Neural cell (in vitro differentiated cells): Measurements from ENCODE around the gene RTP5. TPM values are rescaled to one million over a fixed set of nuclear protein-coding genes. Genes with fewer than 3 reads are reported as not detected.

Experiments used
- H2AFZ ChIP-seq: fragments of 200-600, 300-800 bp; sonication (generic), shearing (Covaris generic); 2 replicates; pipeline ENCODE4 v1.6.0; 2014; ENCODE audit warnings: low read depth, mild to moderate bottlenecking, antibody characterized with exemption, low read length, moderate library complexity
- H3F3A ChIP-seq: fragments of 200-600 bp; shearing (Covaris generic); 2 replicates; pipeline ENCODE4 v1.6.1; 2016; ENCODE audit warnings: mild to moderate bottlenecking, moderate library complexity, mixed read lengths, antibody characterized with exemption, low read length; ENCODE audit not compliant: insufficient read depth, poor library complexity, severe bottlenecking
- H3K27ac ChIP-seq: fragments of 200-600, 300-800 bp; sonication (generic), shearing (Covaris generic); 2 replicates; pipeline ENCODE4 v1.5.1; 2014; ENCODE audit warnings: mild to moderate bottlenecking, low read length, moderate library complexity
- H3K27me3 ChIP-seq: fragments of 300-800, 200-600 bp; sonication (generic), shearing (Covaris generic); 2 replicates; pipeline ENCODE4 v1.6.0; 2014; ENCODE audit warnings: mild to moderate bottlenecking, low read depth, low read length, moderate library complexity; ENCODE audit not compliant: insufficient read depth
- H3K36me3 ChIP-seq: fragments of 300-800, 200-600 bp; sonication (generic), shearing (Covaris generic); 2 replicates; pipeline ENCODE4 v1.5.1; 2014; ENCODE audit warnings: mild to moderate bottlenecking, antibody characterized with exemption, low read length, moderate library complexity; ENCODE audit not compliant: insufficient read depth
- H3K4me2 ChIP-seq: fragments of 300-800, 200-600 bp; sonication (generic), shearing (Covaris generic); 2 replicates; pipeline ENCODE4 v1.6.0; 2014; ENCODE audit warnings: mild to moderate bottlenecking, low read length
- H3K4me3 ChIP-seq: fragments of 300-800, 200-600 bp; sonication (generic), shearing (Covaris generic); 2 replicates; pipeline ENCODE4 v1.5.1; 2014; ENCODE audit warnings: mild to moderate bottlenecking, low read length, moderate library complexity
- H3K79me2 ChIP-seq: fragments of 200-600 bp; shearing (Covaris generic); replicated peaks from 2 replicates; pipeline ENCODE4 v1.6.0; 2014; ENCODE audit warnings: mild to moderate bottlenecking, low read length, moderate library complexity; ENCODE audit not compliant: insufficient read depth
- H3K9ac ChIP-seq: fragments of 300-800, 200-600 bp; sonication (generic), shearing (Covaris generic); 2 replicates; pipeline ENCODE4 v1.6.1; 2016; ENCODE audit warnings: mild to moderate bottlenecking, low read length, mixed read lengths
- H3K9me2 ChIP-seq: fragments of 200-600 bp; shearing (Covaris generic); 2 replicates; pipeline ENCODE4 v1.6.1; 2016; ENCODE audit warnings: mild to moderate bottlenecking, low read length, mixed read lengths; ENCODE audit not compliant: insufficient read depth
- H3K9me3 ChIP-seq: fragments of 200-600, 300-800 bp; sonication (generic), shearing (Covaris generic); 2 replicates; pipeline ENCODE4 v1.6.1; 2016; ENCODE audit warnings: mild to moderate bottlenecking, mixed run types, low read length, moderate library complexity, mixed read lengths
- H4K20me1 ChIP-seq: fragments of 200-600 bp; shearing (Covaris generic); 2 replicates; pipeline ENCODE4 v1.6.1; 2016; ENCODE audit warnings: mild to moderate bottlenecking, mixed run types; ENCODE audit not compliant: insufficient read depth
- CTCF ChIP-seq: fragments of 450-650 bp; IDR thresholded peaks from 2 replicates; pipeline ENCODE4 v1.5.1; 2014; ENCODE audit warnings: antibody characterized with exemption, mild to moderate bottlenecking, moderate library complexity; ENCODE audit not compliant: poor library complexity, severe bottlenecking
- EP300 ChIP-seq: fragments of 450-650 bp; conservative IDR thresholded peaks from 2 replicates; pipeline ENCODE4 v1.6.1; 2014; ENCODE audit warnings: antibody characterized with exemption, mild to moderate bottlenecking, moderate library complexity; ENCODE audit not compliant: poor library complexity, severe bottlenecking
- EZH2 ChIP-seq: fragments of 200-600, 300-800 bp; shearing (Covaris generic), sonication (generic); IDR thresholded peaks from 2 replicates; pipeline ENCODE4 v1.6.1; 2014; ENCODE audit warnings: antibody characterized with exemption, low read length, borderline replicate concordance, mild to moderate bottlenecking; ENCODE audit not compliant: insufficient read depth, poor library complexity, severe bottlenecking
- MXI1 ChIP-seq: fragments of 450-650 bp; conservative IDR thresholded peaks from 2 replicates; pipeline ENCODE4 v1.6.1; 2014; ENCODE audit warnings: antibody characterized with exemption, mild to moderate bottlenecking; ENCODE audit not compliant: poor library complexity, severe bottlenecking
- POLR2AphosphoS5 ChIP-seq: IDR thresholded peaks from 2 replicates; pipeline ENCODE4 v1.6.1; 2012
- RAD21 ChIP-seq: fragments of 450-650 bp; conservative IDR thresholded peaks from 2 replicates; pipeline ENCODE4 v1.6.1; 2014; ENCODE audit warnings: antibody characterized with exemption, mild to moderate bottlenecking, moderate library complexity
- REST ChIP-seq: IDR thresholded peaks from 2 replicates; pipeline ENCODE4 v1.6.1; 2012; ENCODE audit warnings: borderline replicate concordance
- SMC3 ChIP-seq: fragments of 450-650 bp; conservative IDR thresholded peaks from 2 replicates; pipeline ENCODE4 v1.6.1; 2014; ENCODE audit warnings: antibody characterized with exemption, mild to moderate bottlenecking, moderate library complexity; ENCODE audit not compliant: poor library complexity
- TAF1 ChIP-seq: IDR thresholded peaks from 2 replicates; pipeline ENCODE4 v1.6.1; 2012; ENCODE audit warnings: low read depth
- polyA plus RNA-seq: library from polyadenylated mRNA; depleted of rRNA; stranded (reverse); fragments of >200 nt; gene quantifications from 2 replicates; pipeline ENCODE4 v1.2.3, GENCODE V29; 2014

The RTP5 gene
- polyA plus RNA-seq, 1 donor from 2014 or later, result 1.8 TPM

GRCh38 chr2:241885946-241886643 lies 16.6 kb downstream of the RTP5 start:
- peak overlapping the region; percentile 26 for H3K9ac ChIP-seq
- H3K9me2 ChIP-seq, result no peaks in the 10 kb centered on the region
- no peaks in the 10 kb centered on the region for H3F3A ChIP-seq
- peak overlapping the region; percentile 36 for H3K4me3 ChIP-seq
- no peaks in the 10 kb centered on the region for H4K20me1 ChIP-seq
- no peaks in the 10 kb centered on the region for H3K36me3 ChIP-seq
- no peaks in the 10 kb centered on the region for H3K79me2 ChIP-seq
- H3K4me2 ChIP-seq, result no peak overlapping the region
- no peaks in the 10 kb centered on the region for H3K9me3 ChIP-seq
- peak overlapping the region; percentile 40 for H3K27ac ChIP-seq
- no peaks in the 10 kb centered on the region for H3K27me3 ChIP-seq
- no peak overlapping the region for H2AFZ ChIP-seq
- TF ChIP-seq EZH2, result no peak
- TF ChIP-seq RAD21, result no peak
- no peak for TF ChIP-seq SMC3
- TF ChIP-seq MXI1, result no peak
- no peak for TF ChIP-seq CTCF
- no peak for TF ChIP-seq REST
- TF ChIP-seq TAF1, result no peak
- TF ChIP-seq EP300, result no peak
- no peak for TF ChIP-seq POLR2AphosphoS5

- no peak overlapping the region for H2AFZ ChIP-seq
- no peak overlapping the region for H3K27ac ChIP-seq
- H3K79me2 ChIP-seq, result no peaks in the 10 kb centered on the region
- no peaks in the 10 kb centered on the region for H3K9me3 ChIP-seq
- no peak overlapping the region for H3K4me3 ChIP-seq
- H3F3A ChIP-seq, result no peaks in the 10 kb centered on the region
- no peak overlapping the region for H3K9ac ChIP-seq
- TF ChIP-seq TAF1 (no peak), RAD21 (no peak), SMC3 (no peak), REST (no peak), MXI1 (no peak), EZH2 (no peak), EP300 (no peak), POLR2AphosphoS5 (no peak), CTCF (no peak)
- H3K4me2 ChIP-seq, result no peak overlapping the region
- H3K9me2 ChIP-seq, result no peaks in the 10 kb centered on the region
- H3K27me3 ChIP-seq, result no peaks in the 10 kb centered on the region
- H3K36me3 ChIP-seq, result no peaks in the 10 kb centered on the region
- no peaks in the 10 kb centered on the region for H4K20me1 ChIP-seq
Observed at GRCh38 chr2:241886840-241887447, 17.4 kb downstream of the RTP5 start.
